H9 (cell line): ENCODE measurements around the gene NCEH1. TPM values are rescaled to one million over a fixed set of nuclear protein-coding genes. Genes with fewer than 3 reads are reported as not detected.

ENCODE experiments used
- DNase-seq: peaks from one replicate; pipeline ENCODE4 v3.0.0-alpha.2; 2017
- H2AFZ ChIP-seq: one replicate; pipeline ENCODE4 v1.6.1; 2013; ENCODE audit warnings: mild to moderate bottlenecking, low read length, control low read depth, moderate library complexity
- H2AK5ac ChIP-seq: 2 replicates; pipeline ENCODE4 v1.6.1; 2013; ENCODE audit warnings: low read length, control low read depth, mixed read lengths; ENCODE audit not compliant: insufficient read length
- H2BK120ac ChIP-seq: one replicate; pipeline ENCODE4 v1.6.1; 2013; ENCODE audit warnings: low read depth, mild to moderate bottlenecking, low read length, control low read depth, inconsistent platforms; ENCODE audit not compliant: poor library complexity, severe bottlenecking
- H2BK12ac ChIP-seq: 2 replicates; pipeline ENCODE4 v1.6.1; 2013; ENCODE audit warnings: low read length, control low read depth, mixed read lengths, low read depth; ENCODE audit not compliant: insufficient read length
- H2BK15ac ChIP-seq: 2 replicates; pipeline ENCODE4 v1.6.1; 2013; ENCODE audit warnings: low read depth, low read length, control low read depth
- H2BK20ac ChIP-seq: one replicate; pipeline ENCODE4 v1.6.1; 2013; ENCODE audit warnings: low read depth, mild to moderate bottlenecking, low read length, control low read depth, inconsistent platforms; ENCODE audit not compliant: poor library complexity, severe bottlenecking
- H2BK5ac ChIP-seq: 2 replicates; pipeline ENCODE4 v1.6.1; 2013; ENCODE audit warnings: low read length, control low read depth, mixed read lengths; ENCODE audit not compliant: insufficient read length
- H3K14ac ChIP-seq: 2 replicates; pipeline ENCODE4 v1.6.1; 2013; ENCODE audit warnings: low read length, control low read depth; ENCODE audit not compliant: insufficient read depth
- H3K18ac ChIP-seq: 2 replicates; pipeline ENCODE4 v1.6.1; 2013; ENCODE audit warnings: low read depth, mild to moderate bottlenecking, mixed read lengths, low read length, control low read depth; ENCODE audit not compliant: insufficient read length
- H3K23ac ChIP-seq: 2 replicates; pipeline ENCODE4 v1.6.1; 2013; ENCODE audit warnings: low read length, control low read depth, mixed read lengths, low read depth; ENCODE audit not compliant: insufficient read length
- H3K23me2 ChIP-seq: 2 replicates; pipeline ENCODE4 v1.6.1; 2013; ENCODE audit warnings: low read depth, mild to moderate bottlenecking, mixed read lengths, low read length, control low read depth; ENCODE audit not compliant: insufficient read length, poor library complexity, severe bottlenecking
- H3K27ac ChIP-seq: 2 replicates; pipeline ENCODE4 v1.5.1; 2013; ENCODE audit warnings: low read length, control low read depth, mixed read lengths, low read depth; ENCODE audit not compliant: insufficient read length
- H3K27me3 ChIP-seq: 2 replicates; pipeline ENCODE4 v1.6.1; 2013; ENCODE audit warnings: low read length, control low read depth, inconsistent platforms; ENCODE audit not compliant: insufficient read depth
- H3K4ac ChIP-seq: 2 replicates; pipeline ENCODE4 v1.6.1; 2013; ENCODE audit warnings: low read depth, mild to moderate bottlenecking, control low read depth, inconsistent platforms, low read length, moderate library complexity
- H3K4me1 ChIP-seq: 2 replicates; pipeline ENCODE4 v1.6.1; 2013; ENCODE audit warnings: low read length, control low read depth, inconsistent platforms; ENCODE audit not compliant: insufficient read depth
- H3K4me2 ChIP-seq: 2 replicates; pipeline ENCODE4 v1.6.1; 2013; ENCODE audit warnings: low read length, control low read depth, mixed read lengths; ENCODE audit not compliant: insufficient read length, insufficient read depth
- H3K56ac ChIP-seq: 2 replicates; pipeline ENCODE4 v1.6.1; 2013; ENCODE audit warnings: low read depth, mild to moderate bottlenecking, mixed read lengths, low read length, control low read depth; ENCODE audit not compliant: insufficient read length
- H3K79me1 ChIP-seq: 2 replicates; pipeline ENCODE4 v1.6.1; 2013; ENCODE audit warnings: low read depth, mild to moderate bottlenecking, moderate library complexity, low read length, control low read depth, inconsistent platforms; ENCODE audit not compliant: insufficient read depth, poor library complexity, severe bottlenecking
- H3K79me2 ChIP-seq: 2 replicates; pipeline ENCODE4 v1.6.1; 2013; ENCODE audit warnings: low read length, control low read depth, inconsistent platforms; ENCODE audit not compliant: insufficient read depth
- H3K9ac ChIP-seq: 2 replicates; pipeline ENCODE4 v1.6.1; 2013; ENCODE audit warnings: low read length, control low read depth, mixed read lengths; ENCODE audit not compliant: insufficient read length; ENCODE audit errors: extremely low read depth
- H3K9me3 ChIP-seq: one replicate; pipeline ENCODE4 v1.6.1; 2013; ENCODE audit warnings: low read depth, low read length, inconsistent platforms; ENCODE audit not compliant: control insufficient read depth
- H3T11ph ChIP-seq: one replicate; pipeline ENCODE4 v1.6.1; 2013; ENCODE audit warnings: mild to moderate bottlenecking, low read length, control low read depth, inconsistent platforms
- H4K20me1 ChIP-seq: one replicate; pipeline ENCODE4 v1.6.1; 2013; ENCODE audit not compliant: control insufficient read depth, insufficient read length, insufficient read depth
- H4K5ac ChIP-seq: 2 replicates; pipeline ENCODE4 v1.6.1; 2013; ENCODE audit warnings: low read depth, mild to moderate bottlenecking, mixed read lengths, low read length, control low read depth; ENCODE audit not compliant: insufficient read length
- H4K8ac ChIP-seq: replicated peaks from 2 replicates; pipeline ENCODE4 v1.6.1; 2013; ENCODE audit warnings: low read length, control low read depth, mixed read lengths, low read depth; ENCODE audit not compliant: insufficient read length
- H4K91ac ChIP-seq: 2 replicates; pipeline ENCODE4 v1.6.1; 2013; ENCODE audit warnings: low read depth, mild to moderate bottlenecking, moderate library complexity, mixed read lengths, low read length, control low read depth; ENCODE audit not compliant: insufficient read length
- H3K27ac Mint-ChIP-seq, 3 experiments: 2 replicates in 2 of 3; 3 replicates in 1 of 3; pipeline ENCODE4 v1.8.0; 2020 to 2021; ENCODE audit warnings: mixed read lengths in 3 of 3, mild to moderate bottlenecking in 1 of 3, moderate library complexity in 1 of 3
- H3K27me3 Mint-ChIP-seq: 2 replicates; pipeline ENCODE4 v1.8.0; 2021; ENCODE audit warnings: low read depth, mild to moderate bottlenecking, moderate library complexity, mixed read lengths
- H3K36me3 Mint-ChIP-seq, 3 experiments: 2 replicates in 2 of 3; 3 replicates in 1 of 3; pipeline ENCODE4 v1.8.0; 2020 to 2021; ENCODE audit warnings: low read depth in 3 of 3, mixed read lengths in 3 of 3; ENCODE audit not compliant: insufficient read depth in 1 of 3
- H3K4me1 Mint-ChIP-seq, 2 experiments: 2 replicates each; pipeline ENCODE4 v1.8.0; 2020; ENCODE audit warnings: mixed read lengths in 2 of 2
- H3K4me3 Mint-ChIP-seq, 2 experiments: 2 replicates in 1 of 2; 3 replicates in 1 of 2; pipeline ENCODE4 v1.8.0; 2020 to 2021; ENCODE audit warnings: mild to moderate bottlenecking in 2 of 2, mixed read lengths in 2 of 2, moderate library complexity in 1 of 2
- H3K9me3 Mint-ChIP-seq, 2 experiments: 2 replicates in 1 of 2; 3 replicates in 1 of 2; pipeline ENCODE4 v1.8.0; 2020; ENCODE audit warnings: mild to moderate bottlenecking in 2 of 2, mixed read lengths in 2 of 2, moderate library complexity in 1 of 2
- WGBS: extraction: QIAGEN DNeasy Blood & Tissue Kit; methylation state at CpG from one replicate; pipeline ENCODE4 v1.1.7; 2013; ENCODE audit warnings: missing lambda C conversion rate, low lambda C conversion rate, mixed read lengths; ENCODE audit not compliant: insufficient read length; ENCODE audit errors: extremely low coverage; 5-methylcytosine and 5-hydroxymethylcytosine counted together
- total RNA-seq: library from RNA; stranded (reverse); gene quantifications from 2 replicates; pipeline ENCODE4 v1.2.1, GENCODE V29; 2021
- TF ChIP-seq, protein P1 (sequence below): fragments of 200-600 bp; sonication (generic); conservative IDR thresholded peaks from 3 replicates; pipeline ENCODE4 v1.8.0; 2021; ENCODE audit warnings: antibody characterized with exemption, mild to moderate bottlenecking

NCEH1 gene
- total RNA-seq, 1 experiment from 2014 or later, result 2.3 TPM

DNA sequence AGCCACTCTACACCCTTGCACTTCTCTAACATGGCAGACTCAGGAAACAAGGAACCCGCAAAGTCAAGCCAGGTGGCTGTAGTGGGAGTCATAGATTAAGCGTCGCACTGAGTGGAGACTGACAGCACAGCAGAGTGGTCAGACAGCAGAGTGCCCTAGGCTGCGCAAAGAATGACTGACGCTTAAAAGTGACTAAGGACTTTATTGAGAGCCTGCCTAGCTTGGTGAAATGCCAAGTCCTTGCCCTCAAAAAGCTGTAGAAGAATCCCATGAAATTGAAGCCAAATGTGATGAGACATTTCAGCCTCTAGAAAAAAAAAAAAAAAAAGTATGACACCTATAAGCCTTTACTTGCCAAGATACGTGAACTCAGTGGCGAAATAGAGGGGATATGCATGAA lies 30.2 kb downstream of the NCEH1 start:
- no peak overlapping the region for H4K5ac ChIP-seq
- H2AK5ac ChIP-seq, result no peak overlapping the region
- H3T11ph ChIP-seq, result no peak overlapping the region
- H3K4me3 Mint-ChIP-seq, result no peak overlapping the region
- H3K18ac ChIP-seq, result no peak overlapping the region
- H2BK20ac ChIP-seq, result no peak overlapping the region
- H2AFZ ChIP-seq, result no peak overlapping the region
- H3K27ac ChIP-seq, result no peak overlapping the region
- DNase-seq, result no peak
- no peak overlapping the region for H3K4ac ChIP-seq
- H3K9me3 Mint-ChIP-seq, result no peaks in the 10 kb centered on the region; a peak in 1 of 5 replicates
- WGBS, result no CpG with 5 or more reads among the region's 7 CpGs
- H3K23me2 ChIP-seq, result peaks cover 3% of the 10 kb centered on the region
- no peak overlapping the region for H3K9ac ChIP-seq
- no peaks in the 10 kb centered on the region for H3K27me3 Mint-ChIP-seq
- no peaks in the 10 kb centered on the region for H3K27me3 ChIP-seq
- H2BK12ac ChIP-seq, result no peak overlapping the region
- no peak overlapping the region for H3K27ac Mint-ChIP-seq
- no peak overlapping the region for H4K91ac ChIP-seq
- no peak overlapping the region for H2BK120ac ChIP-seq
- H3K23ac ChIP-seq, result no peak overlapping the region
- H3K79me2 ChIP-seq, result no peaks in the 10 kb centered on the region
- no peak overlapping the region; the same call in 1 of the 2 replicates for H2BK15ac ChIP-seq
- H3K9me3 ChIP-seq, result no peaks in the 10 kb centered on the region
- peaks cover 10% of the 10 kb centered on the region for H3K4me1 ChIP-seq
- H3K79me1 ChIP-seq, result no peaks in the 10 kb centered on the region
- peaks cover 0 to 5% (median 5%) of the 10 kb centered on the region in 3 experiments; a peak in 4 of 7 replicates for H3K36me3 Mint-ChIP-seq
- H3K4me1 Mint-ChIP-seq, result peaks cover 37 to 45% of the 10 kb centered on the region in 2 experiments
- no peak overlapping the region for H3K14ac ChIP-seq
- H2BK5ac ChIP-seq, result no peak overlapping the region
- H4K8ac ChIP-seq, result no peak overlapping the region
- TF ChIP-seq, protein P1, sequence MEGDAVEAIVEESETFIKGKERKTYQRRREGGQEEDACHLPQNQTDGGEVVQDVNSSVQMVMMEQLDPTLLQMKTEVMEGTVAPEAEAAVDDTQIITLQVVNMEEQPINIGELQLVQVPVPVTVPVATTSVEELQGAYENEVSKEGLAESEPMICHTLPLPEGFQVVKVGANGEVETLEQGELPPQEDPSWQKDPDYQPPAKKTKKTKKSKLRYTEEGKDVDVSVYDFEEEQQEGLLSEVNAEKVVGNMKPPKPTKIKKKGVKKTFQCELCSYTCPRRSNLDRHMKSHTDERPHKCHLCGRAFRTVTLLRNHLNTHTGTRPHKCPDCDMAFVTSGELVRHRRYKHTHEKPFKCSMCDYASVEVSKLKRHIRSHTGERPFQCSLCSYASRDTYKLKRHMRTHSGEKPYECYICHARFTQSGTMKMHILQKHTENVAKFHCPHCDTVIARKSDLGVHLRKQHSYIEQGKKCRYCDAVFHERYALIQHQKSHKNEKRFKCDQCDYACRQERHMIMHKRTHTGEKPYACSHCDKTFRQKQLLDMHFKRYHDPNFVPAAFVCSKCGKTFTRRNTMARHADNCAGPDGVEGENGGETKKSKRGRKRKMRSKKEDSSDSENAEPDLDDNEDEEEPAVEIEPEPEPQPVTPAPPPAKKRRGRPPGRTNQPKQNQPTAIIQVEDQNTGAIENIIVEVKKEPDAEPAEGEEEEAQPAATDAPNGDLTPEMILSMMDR, result no peak
- H3K56ac ChIP-seq, result no peak overlapping the region
- H4K20me1 ChIP-seq, result no peaks in the 10 kb centered on the region
- H3K4me2 ChIP-seq, result no peak overlapping the region
